PFSK-1 (cell line): ENCODE results near the gene SNX11.

Experiments used
- POLR2AphosphoS5 ChIP-seq: IDR thresholded peaks from 2 replicates; pipeline ENCODE4 v1.6.1; 2012; ENCODE audit warnings: low read depth, mild to moderate bottlenecking, control low read depth, low read length, moderate library complexity
- REST ChIP-seq, 2 experiments: IDR thresholded peaks; 2 replicates each; pipeline versions ENCODE4 v1.6.1 to v1.8.0; 2011 to 2012; ENCODE audit warnings: low read depth in 2 of 2, low read length in 2 of 2, control low read depth in 1 of 2, inconsistent platforms in 1 of 2, mild to moderate bottlenecking in 1 of 2, moderate library complexity in 1 of 2; ENCODE audit not compliant: insufficient read depth in 1 of 2

GRCh38 chr17:48093341-48094045, 14.1 kb upstream of the SNX11 start:
- no peak for TF ChIP-seq REST (IDR thresholded peaks at IDR 0.05; ENCODE audit: insufficient read depth in 1 of 2, low read depth in 2 of 2, low read length in 2 of 2)
- TF ChIP-seq POLR2AphosphoS5 = no peak
